Left cardiac atrium (tissue), 4 donors: ENCODE data around the gene TCTA. TPM values are rescaled to one million over a fixed set of nuclear protein-coding genes. Genes with fewer than 3 reads are reported as not detected.
A peak's percentile ranks its signal among the peaks of the same experiment; 100 is the strongest.
"Not testable (repeated sequence)": the region's sequence is repeated elsewhere in the genome, so short reads cannot be mapped to it uniquely, and the experiment has no call there.

Source experiments
- ATAC-seq, 2 donors: fragments of 200-7000 bp; cut with Tn5 transposase; one replicate each; pipeline ENCODE4 v1.9.1; 2020; ENCODE audit warnings: mild to moderate bottlenecking in 2 of 2, moderate library complexity in 2 of 2
- DNase-seq: peaks from one replicate; pipeline ENCODE4 v3.0.0-alpha.2; 2020
- intact Hi-C, 2 donors: fragments of 100-400 bp; cut with DNase I; formaldehyde crosslinking; loops; one replicate each; pipeline versions ENCODE4 v1.14.1 to v1.15.1; 2022 to 2023
- long read RNA-seq: library from polyadenylated mRNA; unstranded; transcript quantifications from one replicate; pipeline ENCODE4 v2.0.0, GENCODE V29; 2021
- total RNA-seq, 2 donors: library from RNA; stranded (reverse); fragmentation: NEBNext Ultra II Directional; extraction: Animal tissue kit (Norgen Biotek cat#: 25700); gene quantifications; one replicate each; pipeline ENCODE4 v1.2.1, GENCODE V29; 2021
- donor health status: DM: no; HTN: yes; CAD: no.
- donor health status: DM: no; HTN: yes; CAD: no; lungs with severe emphysema.
- donor health status: DM: yes; HTN: yes; CAD: no.
- donor health status: Dilated cardiomyopathy.

TCTA gene, protein sequence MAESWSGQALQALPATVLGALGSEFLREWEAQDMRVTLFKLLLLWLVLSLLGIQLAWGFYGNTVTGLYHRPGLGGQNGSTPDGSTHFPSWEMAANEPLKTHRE
- 10 to 100 TPM; 15.2 to 19.1 TPM for total RNA-seq
- long read RNA-seq, transcript TCTA-201 (3 exons, 2,146 nt), result major isoform, 24 of 24 reads
- long read RNA-seq, partial matches to known transcripts, result 0 of 24 reads
- long read RNA-seq, other reads (novel, unspliced or antisense), result 0 of 24 reads

DNA sequence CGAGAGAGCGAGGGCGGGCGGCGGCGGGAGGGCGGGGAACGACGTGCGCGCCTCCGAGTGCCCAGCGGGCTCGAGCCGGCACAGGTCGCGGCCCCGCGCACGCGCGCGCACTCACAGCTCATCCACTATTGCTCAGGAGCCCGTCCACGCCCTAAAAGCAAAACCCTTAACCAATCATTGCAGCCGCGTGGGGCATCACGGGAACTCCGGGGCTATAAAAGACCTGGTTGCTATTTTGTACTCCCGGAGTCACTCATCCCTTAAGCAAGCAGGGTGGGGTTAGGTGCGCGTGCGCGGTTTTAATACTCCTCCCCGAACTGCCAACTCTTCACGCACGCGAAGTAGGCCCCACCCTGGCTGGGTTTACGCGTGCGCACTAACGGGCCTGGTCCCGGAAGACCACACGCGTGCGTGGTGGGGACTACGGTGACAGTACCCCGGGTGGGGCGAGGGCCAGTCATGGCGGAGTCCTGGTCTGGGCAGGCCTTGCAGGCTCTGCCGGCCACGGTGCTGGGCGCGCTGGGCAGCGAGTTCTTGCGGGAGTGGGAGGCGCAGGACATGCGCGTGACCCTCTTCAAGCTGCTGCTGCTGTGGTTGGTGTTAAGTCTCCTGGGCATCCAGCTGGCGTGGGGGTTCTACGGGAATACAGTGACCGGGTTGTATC is at the start of gene TCTA, which contains the start of gene RHOA:
TCTA (plus strand) TSS at position 456 of the 664 bp plus-strand sequence; CDS start at position 460, 4 bp downstream.
RHOA (minus strand) TSS at position 9 of the 664 bp plus-strand sequence. CDS start 36,387 bp downstream, outside the sequence.
- intact Hi-C loops, result loop anchor here (5.0 to 10.0 kb wide), 2 partner anchors 57 to 70 kb away; partner anchors contain the start of genes GPX1 (in 1 of the 2) and USP4 (in 1 of the 2)
- peak; percentile 99 for DNase-seq
- peak; percentile 95 for ATAC-seq

DNA sequence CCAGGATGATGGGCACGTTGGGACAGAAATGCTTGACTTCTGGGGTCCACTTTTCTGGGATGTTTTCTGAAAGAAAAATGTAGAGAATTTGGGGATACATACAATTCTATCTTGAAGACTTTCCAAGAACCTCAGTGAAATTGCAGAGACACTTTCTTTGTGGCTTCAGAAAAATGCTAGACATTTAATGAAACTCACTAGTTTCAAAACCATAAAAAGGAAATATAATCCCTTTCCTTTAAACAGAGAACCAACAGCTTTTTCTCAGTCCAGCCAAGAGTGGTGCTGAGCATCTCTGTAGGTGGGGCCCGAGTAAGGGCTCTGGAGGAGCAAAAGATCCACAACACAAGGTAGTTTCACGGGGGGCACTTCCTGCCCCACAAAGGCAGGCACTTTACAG is 49.7 kb upstream of the TCTA start:
- intact Hi-C loops, result no loop called here
- no peak for DNase-seq
- ATAC-seq, result no peak

DNA sequence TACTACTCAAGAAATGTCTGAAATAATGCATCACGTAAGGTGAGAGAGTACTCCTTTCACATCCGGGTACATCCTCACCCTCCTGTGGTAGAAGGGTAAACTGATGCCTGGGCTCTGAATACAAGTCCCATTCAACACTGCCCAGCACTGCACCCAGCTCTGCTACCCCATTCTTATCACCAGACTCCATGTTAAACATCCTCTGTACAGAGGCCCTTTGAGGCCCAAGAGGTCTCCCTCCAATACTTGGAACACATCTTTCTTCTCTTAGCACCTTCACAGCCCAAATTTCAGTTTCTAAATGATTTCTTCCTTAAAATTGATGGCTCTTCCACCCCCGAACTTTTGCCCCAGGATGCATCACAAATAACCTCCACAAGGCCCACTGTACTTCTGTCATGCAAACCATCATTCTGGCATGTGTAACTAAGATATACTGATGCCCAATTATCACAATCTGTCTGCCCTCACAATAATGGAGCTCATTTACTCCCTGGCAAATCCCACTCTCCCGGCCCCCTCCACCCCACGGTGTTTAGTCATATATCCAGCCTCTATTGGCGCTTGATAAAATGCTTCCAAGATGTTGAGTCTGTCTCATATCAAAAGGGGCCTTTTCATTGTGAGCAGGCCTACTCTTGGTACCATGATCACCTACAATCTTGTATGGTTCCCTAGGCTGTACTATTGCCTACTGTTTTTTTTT is 41.5 kb upstream of the TCTA start:
- intact Hi-C loops, result no loop called here
- DNase-seq, result no peak
- no peak for ATAC-seq

DNA sequence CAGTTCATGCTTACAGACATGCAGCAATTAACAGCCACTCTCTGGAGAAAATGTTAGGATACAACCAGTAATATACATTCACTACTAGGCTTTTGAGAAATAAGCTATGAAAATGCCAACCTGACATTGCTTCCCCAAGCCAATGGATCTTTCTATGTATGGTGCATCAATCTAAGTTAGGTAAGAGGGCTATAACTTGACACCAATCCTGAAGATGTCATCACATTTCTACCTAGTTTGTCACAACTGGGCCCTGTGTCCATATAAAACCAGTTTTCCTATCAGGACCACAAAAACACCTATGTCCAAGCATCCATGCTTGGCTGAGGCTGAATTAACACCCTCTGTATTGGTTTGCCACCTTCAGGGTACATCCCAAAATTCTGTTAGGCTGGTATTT is 40.3 kb upstream of the TCTA start:
- DNase-seq (no peak), ATAC-seq (no peak)
- intact Hi-C loops, result no loop called here

DNA sequence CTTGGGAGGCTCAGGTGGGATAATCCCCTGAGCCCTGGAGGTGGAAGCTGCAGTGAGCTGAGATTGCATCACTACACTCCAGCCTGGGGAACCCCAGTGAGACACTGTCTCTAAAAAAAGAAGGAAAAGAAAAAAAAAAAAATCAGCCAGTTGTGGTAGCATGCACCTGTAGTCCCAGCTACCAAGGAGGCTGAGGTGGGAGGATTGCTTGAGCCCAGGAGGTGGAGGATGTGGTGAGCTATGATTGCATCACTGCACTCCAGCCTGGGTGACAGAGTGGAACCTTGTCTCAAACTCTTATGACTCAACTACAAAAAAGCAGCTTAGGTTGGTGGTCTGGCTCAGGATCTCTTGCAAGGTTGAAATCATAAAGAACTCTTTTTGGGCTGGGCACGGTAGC is 34.7 kb upstream of the TCTA start:
- intact Hi-C loops, result no loop called here
- DNase-seq, result no peak
- ATAC-seq, result peak in 1 of 2 donors; percentile 30

DNA sequence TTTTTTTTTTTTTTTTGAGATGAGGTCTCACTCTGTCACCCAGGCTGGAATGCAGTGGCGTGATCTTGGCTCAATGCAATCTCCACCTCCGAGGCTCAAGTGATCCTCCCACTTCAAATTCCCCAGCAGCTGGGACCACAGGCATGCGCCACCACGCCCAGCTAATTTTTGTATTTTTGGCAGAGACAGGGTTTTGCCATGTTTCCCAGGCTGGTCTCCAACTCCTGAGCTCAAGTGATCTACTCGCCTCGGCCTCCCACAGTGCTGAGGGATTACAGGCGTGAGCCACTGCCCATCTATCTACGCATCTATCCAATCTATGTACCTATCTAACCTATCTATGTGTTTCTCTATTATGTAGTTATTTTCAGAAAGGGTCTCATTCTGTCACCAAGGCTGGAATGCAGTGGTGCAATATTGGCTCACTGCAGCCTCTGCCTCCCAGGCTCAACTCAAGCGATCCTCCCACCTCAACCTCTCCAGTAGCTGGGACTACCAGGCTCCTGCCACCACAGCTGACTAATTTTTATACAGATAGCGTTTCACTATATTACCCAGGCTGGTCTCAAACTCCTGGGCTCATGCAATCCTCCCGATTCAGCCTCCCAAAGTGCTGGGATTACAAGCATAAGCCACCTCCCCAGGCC is 33.9 kb upstream of the TCTA start:
- peak; percentile 51 for DNase-seq
- intact Hi-C loops, result no loop called here
- ATAC-seq, result peak; percentile 67 to 88

DNA sequence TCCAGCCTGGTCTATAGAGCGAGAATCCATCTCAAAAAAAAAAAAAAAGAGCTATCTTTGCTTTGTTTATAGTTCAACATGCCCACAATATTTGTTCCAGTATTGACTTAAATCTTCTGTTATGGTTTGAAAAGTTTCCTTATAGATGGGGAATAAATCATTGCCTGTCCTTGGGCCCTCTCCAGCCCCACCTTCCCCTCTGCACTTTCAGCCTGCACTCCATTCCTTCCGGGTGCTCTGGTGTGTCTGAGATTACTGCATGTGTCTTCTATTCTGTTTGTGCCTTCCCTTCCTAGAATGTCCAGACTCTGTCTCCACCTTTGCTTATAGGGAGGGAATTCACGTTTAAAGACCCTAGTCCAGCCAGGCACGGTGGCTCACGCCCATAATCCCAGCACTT is 28.8 kb upstream of the TCTA start:
- DNase-seq (no peak), ATAC-seq (no peak)
- intact Hi-C loops, result no loop called here

DNA sequence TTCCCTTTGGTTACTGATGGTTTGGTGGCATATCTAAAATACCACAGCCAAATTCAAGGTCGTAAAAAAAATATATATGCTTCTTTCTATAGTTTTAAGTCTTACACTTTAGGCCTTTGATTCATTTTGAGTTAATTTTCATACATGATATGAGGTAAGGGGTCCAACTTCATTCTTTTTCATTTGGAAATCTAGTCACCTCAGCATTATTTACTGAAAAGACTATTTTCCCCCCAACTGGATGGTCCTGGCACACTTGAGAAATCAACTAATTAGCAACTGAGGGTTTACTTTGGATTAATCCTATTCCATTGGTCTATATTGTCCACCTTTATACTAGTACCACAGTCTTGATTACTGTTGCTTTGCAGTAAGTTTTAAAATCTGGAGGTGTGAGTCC is 26.6 kb upstream of the TCTA start:
- DNase-seq (no peak), ATAC-seq (no peak)
- intact Hi-C loops, result no loop called here

DNA sequence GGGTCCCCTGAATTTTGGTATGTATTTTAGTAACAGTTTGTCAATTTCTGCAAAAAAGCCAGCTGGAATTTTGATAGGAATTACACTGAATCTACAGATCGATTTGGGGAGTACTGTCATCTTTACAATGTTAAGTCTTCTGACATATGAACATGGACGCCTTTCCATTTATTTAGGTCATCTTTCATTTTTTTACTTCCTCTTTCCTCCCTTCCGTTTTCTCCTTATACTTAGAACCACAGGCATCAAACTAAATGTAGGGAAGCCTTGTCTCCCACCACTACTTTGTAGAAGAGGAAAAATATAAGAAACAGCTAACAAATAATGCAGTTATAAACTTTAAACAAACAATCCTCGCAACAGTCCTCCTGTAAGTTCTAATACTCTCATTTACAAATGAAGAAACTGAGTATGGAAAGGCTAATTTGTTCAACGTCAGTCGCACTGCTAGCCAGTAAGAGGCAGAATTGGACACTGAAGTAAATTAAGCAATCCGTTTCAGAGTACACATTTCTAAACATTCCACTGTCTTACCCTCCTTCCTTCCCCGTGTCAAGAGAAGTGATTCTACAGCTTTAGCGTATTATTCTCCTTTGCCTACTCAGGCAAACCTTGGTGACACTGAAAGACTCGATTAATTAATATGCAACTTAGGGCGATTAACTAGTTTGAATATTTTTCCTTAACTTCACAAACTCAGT is 26.0 kb upstream of the TCTA start:
- no peak for ATAC-seq
- intact Hi-C loops, result no loop called here
- DNase-seq, result no peak

DNA sequence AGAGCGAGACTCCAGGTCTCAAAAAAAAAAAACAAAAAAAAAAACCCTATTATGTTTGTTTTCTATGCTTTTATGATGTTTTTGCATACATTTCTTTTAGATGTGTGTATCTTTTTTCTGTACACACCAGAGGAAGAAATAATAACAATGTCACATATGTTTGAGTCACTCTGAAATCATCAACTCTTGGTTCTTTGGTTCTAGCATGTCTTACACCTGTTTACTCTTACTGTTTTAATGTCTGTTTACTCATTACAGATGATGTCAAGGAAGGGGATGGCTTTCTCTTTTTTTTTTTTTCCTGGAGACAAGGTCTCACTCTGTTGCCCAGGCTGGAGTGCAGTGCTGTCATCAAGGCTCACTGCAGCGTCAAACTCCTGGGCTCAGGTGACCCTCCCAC is 24.5 kb upstream of the TCTA start:
- DNase-seq, result no peak

DNA sequence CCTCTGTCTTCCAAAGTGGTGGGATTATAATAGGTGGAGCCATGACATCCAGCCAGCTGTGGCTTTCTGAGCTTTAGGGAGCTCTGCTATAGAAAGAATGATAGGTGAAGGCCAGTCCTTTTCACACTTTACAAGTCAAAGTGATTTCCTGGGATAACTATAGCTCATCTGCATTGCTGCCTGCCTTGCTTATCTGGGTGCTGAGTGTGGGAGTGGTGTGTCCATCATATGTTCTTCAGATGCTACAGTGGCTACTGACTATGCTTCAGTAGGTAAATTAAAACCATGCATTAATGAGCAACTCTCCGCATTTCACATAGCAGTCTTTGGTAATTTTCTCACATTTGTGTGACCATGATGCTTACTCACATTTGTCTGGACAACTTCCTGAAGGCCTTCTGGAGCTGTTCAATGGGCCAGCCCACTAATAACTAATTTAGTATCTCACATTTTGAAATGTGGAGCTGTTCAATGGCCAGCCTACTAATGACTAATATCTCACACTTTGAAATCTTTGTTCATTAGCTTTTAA is 23.9 kb upstream of the TCTA start:
- intact Hi-C loops, result no loop called here
- ATAC-seq, result no peak
- no peak for DNase-seq

More for the DNA sequence above, 24.5 kb upstream of the TCTA start:
- intact Hi-C loops, result no loop called here
- ATAC-seq, result no peak

DNA sequence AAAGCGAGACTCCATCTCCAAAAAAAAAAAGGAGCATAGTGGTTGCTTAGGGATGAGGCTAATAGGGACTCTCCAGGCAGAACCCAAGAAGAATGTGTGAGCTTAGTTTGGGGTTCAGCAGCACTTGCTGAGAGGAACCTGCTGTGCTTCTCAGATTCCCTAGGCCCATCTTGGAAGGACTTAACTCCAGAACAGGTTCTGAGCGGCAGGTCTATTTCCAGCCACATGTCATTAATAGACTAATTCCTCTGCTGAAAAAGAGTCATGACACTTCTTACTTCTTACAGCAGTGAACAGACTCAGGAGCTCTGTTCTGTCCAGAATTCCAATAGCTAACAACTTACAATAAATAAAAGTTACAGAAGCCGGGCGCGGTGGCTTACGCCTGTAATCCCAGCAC is 22.9 kb upstream of the TCTA start:
- DNase-seq (no peak), ATAC-seq (no peak)
- intact Hi-C loops, result no loop called here

DNA sequence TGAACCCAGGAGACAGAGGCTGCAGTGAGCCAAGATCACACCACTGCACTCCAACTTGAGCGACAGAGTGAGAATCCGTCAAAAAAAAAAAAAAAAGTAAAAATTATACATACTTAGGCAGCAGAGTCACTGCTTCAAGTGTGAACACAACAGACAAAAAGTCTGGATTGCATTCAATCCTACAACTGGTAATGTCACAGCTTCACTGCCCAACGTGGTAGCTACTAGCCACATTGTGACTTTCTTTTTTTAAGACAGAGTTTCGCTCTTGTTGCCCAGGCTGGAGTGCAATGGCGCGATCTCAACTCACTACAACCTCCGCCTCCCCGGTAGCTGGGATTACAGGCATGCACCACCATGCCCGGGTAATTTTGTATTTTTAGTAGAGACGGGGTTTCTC is 20.9 kb upstream of the TCTA start:
- DNase-seq, ATAC-seq, intact Hi-C loops: not testable (repeated sequence)

DNA sequence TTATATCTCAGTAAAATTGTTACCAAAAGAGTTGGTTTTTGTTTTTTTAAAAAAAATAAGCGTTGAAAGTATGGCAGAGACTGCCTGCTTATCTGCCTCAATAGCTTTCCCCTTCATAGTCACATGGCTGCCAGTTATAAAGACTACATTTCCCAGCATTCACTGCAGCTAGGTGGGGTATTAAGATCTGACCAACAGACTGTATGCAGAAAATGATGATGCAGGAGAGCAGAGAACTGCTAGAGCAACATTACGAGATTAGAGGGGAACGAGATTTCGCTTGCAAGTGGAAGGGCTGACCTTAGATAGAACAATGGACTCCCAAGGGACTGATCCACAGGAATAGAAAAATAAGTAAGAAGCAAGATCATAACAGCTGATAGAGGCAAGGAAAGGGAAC is 14.8 kb upstream of the TCTA start:
- ATAC-seq (peak; percentile 67 to 80), DNase-seq (no peak)
- intact Hi-C loops, result no loop called here

DNA sequence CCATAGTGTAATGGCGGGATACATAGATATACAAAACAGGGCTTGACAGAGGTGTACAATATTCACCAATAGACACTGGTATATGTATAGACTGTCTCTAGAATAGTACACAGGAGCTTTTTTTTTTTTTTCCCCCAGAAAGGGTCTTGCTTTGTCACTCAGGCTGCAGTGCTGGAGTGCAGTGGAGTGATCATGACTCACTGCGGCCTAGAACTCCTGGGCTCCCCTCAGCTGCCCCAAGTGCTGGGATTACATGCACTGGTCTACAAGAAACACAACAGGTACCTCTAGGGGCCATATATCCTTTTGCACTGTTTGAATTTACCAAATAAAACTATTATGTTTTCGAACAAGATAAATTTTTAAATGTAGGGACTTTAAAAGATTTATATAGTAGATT is 12.8 kb upstream of the TCTA start:
- intact Hi-C loops, result no loop called here
- DNase-seq (no peak), ATAC-seq (no peak)

DNA sequence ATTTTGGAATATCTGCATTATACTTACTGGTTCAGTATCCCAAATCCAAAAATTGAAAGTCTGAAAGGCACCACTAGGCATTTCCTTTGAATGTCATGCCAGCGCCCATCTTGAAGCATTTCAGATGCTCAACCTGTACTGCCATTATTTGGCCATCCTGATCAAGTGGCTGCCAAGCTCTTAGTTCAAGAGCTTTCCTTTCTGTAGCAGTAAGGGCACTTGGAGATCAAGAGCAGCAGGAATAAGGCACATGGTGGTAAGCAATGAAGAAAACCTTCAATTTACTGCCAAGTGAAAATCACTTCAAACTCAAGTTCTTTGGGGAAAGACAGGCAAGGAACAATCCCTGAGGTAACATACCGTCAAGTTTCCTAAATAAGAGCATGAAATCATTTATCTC is 10.5 kb upstream of the TCTA start:
- intact Hi-C loops, result no loop called here
- ATAC-seq, result no peak
- DNase-seq, result no peak

DNA sequence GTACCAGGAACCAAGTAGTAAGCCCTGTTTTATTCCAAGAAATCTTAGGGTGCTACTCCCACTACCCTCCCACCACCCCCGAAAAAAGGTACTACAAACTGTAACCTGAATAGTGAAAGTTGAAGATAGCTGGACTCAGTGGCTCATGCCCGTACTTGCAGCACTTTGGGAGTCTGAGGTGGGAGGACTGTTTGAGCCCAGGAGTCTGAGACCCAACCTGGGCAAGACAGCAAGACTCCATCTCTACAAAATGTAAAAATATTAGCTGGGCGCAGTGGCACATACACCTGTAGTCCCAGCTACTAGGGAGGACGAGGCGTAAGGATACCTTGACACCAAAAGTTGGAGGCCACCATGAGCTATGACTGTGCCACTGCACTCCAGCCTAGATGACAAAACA is 8.3 kb upstream of the TCTA start:
- ATAC-seq, result no peak
- intact Hi-C loops, result no loop called here
- no peak for DNase-seq

DNA sequence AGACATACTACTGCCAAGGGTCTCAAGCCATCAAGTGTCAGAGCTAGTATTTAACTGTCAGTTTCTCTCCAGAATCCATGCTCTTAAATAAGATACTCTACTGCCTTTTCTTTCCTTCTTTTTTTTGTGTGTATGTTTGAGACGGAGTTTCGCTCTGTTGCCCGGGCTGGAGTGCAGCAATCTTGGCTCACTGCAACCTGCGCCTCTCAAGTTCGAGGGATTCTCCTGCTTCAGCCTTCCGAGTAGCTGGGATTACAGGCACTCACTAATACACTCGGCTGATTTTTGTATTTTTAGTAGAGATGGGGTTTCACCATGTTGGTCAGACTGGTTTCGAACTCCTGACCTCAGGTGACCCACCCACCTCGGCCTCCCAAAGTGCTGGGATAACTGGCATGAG is 6.7 kb upstream of the TCTA start:
- ATAC-seq, intact Hi-C loops, DNase-seq: not testable (repeated sequence)
